Dermis microvascular lymphatic vessel endothelial cell (primary cell): ENCODE measurements around the gene COA3. TPM values are rescaled to one million over a fixed set of nuclear protein-coding genes. Genes with fewer than 3 reads are reported as not detected.
"Not testable (repeated sequence)": the region's sequence is repeated elsewhere in the genome, so short reads cannot be mapped to it uniquely, and the experiment has no call there.

Experiments
- DNase-seq, 2 donors: peaks; one replicate each; pipeline versions ENCODE4 v3.0.0 to v3.0.0-alpha.2; 2010; ENCODE audit warnings: low read depth in 2 of 2
- total RNA-seq: library from RNA; depleted of rRNA; stranded (reverse); fragments of >200 nt; gene quantifications from 2 replicates; pipeline ENCODE4 v1.2.1, GENCODE V29; 2014

The COA3 gene
- total RNA-seq, 1 donor from 2014 or later: 60.1 TPM

GRCh38 chr17:42782166-42783061 lies 16.1 kb downstream of the COA3 start:
- peak in 1 of 2 donors; percentile 9 for DNase-seq

GRCh38 chr17:42781639-42782165 lies 16.8 kb downstream of the COA3 start:
- peak in 1 of 2 donors; percentile 7 for DNase-seq

- DNase-seq: no peak
These were observed 17.5 kb downstream of the COA3 start for GRCh38 chr17:42780851-42781638.

- DNase-seq: peak in 1 of 2 donors; percentile 61
These were observed 18.3 kb downstream of the COA3 start, which contains the start of gene WNK4 for GRCh38 chr17:42779936-42780850. Gene WNK4, plus strand, starts transcription at chr17:42780610. Its CDS starts 89 bp downstream, at chr17:42780699.

- DNase-seq: no peak
These were observed 19.1 kb downstream of the COA3 start for GRCh38 chr17:42779304-42779935.

GRCh38 chr17:42778570-42778969 lies 19.9 kb downstream of the COA3 start:
- DNase-seq: no peak

GRCh38 chr17:42775534-42776098 lies 22.9 kb downstream of the COA3 start:
- DNase-seq: peak in 1 of 2 donors; percentile 74

GRCh38 chr17:42774066-42774745 lies 24.3 kb downstream of the COA3 start:
- peak; percentile 48 to 62 for DNase-seq

- DNase-seq: peak; percentile 52 to 64
These were observed 25.0 kb downstream of the COA3 start, which contains the start of gene VPS25 for GRCh38 chr17:42773290-42774035. Gene VPS25, plus strand, starts transcription at chr17:42773449. Its CDS starts 27 bp downstream, at chr17:42773476.

- no peak for DNase-seq
These were observed 25.6 kb downstream of the COA3 start for GRCh38 chr17:42772945-42773289.

GRCh38 chr17:42769964-42770363 lies 28.5 kb downstream of the COA3 start:
- DNase-seq: not testable (repeated sequence)

GRCh38 chr17:42768006-42768405 lies 30.5 kb downstream of the COA3 start:
- not testable (repeated sequence) for DNase-seq

GRCh38 chr17:42767512-42767911 lies 31.0 kb downstream of the COA3 start:
- no peak for DNase-seq

GRCh38 chr17:42766124-42766523 lies 32.4 kb downstream of the COA3 start:
- no peak for DNase-seq

- no peak for DNase-seq
These were observed 36.9 kb downstream of the COA3 start for GRCh38 chr17:42761638-42762037.

GRCh38 chr17:42760652-42761581 lies 37.6 kb downstream of the COA3 start, which contains the start of gene RAMP2:
Gene RAMP2, plus strand, starts transcription at chr17:42761227. Its CDS starts 35 bp downstream, at chr17:42761262.
- peak in 1 of 2 donors; percentile 43 for DNase-seq

GRCh38 chr17:42759982-42760651 lies 38.4 kb downstream of the COA3 start:
- peak in 1 of 2 donors; percentile 8 for DNase-seq
